ENCODE data around the gene IGFBP3. TPM values are rescaled to one million over a fixed set of nuclear protein-coding genes. Genes with fewer than 3 reads are reported as not detected.

Gene IGFBP3
- total RNA-seq, 1 experiment from 2014 or later: 237 TPM

GRCh38 chr7:45967591-45968157 is 46.6 kb upstream of the IGFBP3 start:
- POLR2A ChIA-PET (ENCODE audit: unreplicated experiment): interaction anchor here (0.6 kb wide), 1 partner anchor 10 kb away, joined by 3 read pairs; no protein-coding TSS in a partner anchor
- no peak overlapping the region for H3K27ac ChIP-seq

DNA sequence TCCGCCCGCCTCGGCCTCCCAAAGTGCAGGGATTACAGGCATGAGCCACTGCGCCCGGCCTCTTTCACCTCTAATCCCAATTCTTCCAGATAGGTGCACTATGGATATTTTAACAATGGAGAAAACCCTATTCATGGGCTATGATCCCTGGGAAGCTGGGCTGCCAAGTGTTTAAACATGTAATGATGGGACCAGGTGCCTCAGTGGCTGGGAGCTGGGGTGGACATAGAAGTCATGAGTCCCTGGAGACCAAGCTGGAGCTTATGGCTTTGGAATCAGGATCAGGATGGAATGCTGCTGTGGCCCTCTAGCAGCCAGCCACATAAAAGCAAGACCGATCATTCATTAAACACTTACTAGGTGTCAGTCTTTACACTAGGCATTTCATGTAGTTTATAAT is 41.8 kb upstream of the IGFBP3 start:
- intact Hi-C loops (cut with micrococcal nuclease; ENCODE audit: unreplicated experiment): no loop called here
- Histone ChIP-seq H4K20me1 (ENCODE audit: insufficient read depth) (no peaks in the 10 kb centered on the region), H3K9me3 (ENCODE audit: insufficient read depth, low read depth) (no peaks in the 10 kb centered on the region), H3K36me3 (ENCODE audit: low read depth) (no peaks in the 10 kb centered on the region), H3K27ac (no peak overlapping the region), H2AFZ (no peak overlapping the region), H3K9me2 (ENCODE audit: insufficient read depth) (no peaks in the 10 kb centered on the region), H3K27me3 (ENCODE audit: insufficient read depth, low read depth) (no peaks in the 10 kb centered on the region), H3K4me1 (replicated peaks; ENCODE audit: insufficient read depth) (no peaks in the 10 kb centered on the region), H3K4me3 (no peak overlapping the region), H3F3A (ENCODE audit: insufficient read depth, low read depth) (no peaks in the 10 kb centered on the region; the same call in 1 of the 2 replicates), H3K79me2 (ENCODE audit: low read depth) (no peaks in the 10 kb centered on the region), H3K4me2 (no peak overlapping the region)
- CTCF ChIA-PET: no interaction called here
- POLR2A ChIA-PET (ENCODE audit: unreplicated experiment): interaction anchor here (1.0 kb wide), 1 partner anchor 606 kb away, joined by 6 read pairs; no protein-coding TSS in a partner anchor
- BruUV-seq (replicated peaks): no TSS peak
- no peak for TF ChIP-seq EZH2 (IDR thresholded peaks at IDR 0.05; ENCODE audit: low read depth)
- no peak for TF ChIP-seq CTCF (conservative IDR thresholded peaks at IDR 0.05)
- no peak for DNase-seq

More at GRCh38 chr7:45967591-45968157, 46.6 kb upstream of the IGFBP3 start:
- Histone ChIP-seq H3K9me2 (ENCODE audit: insufficient read depth) (no peaks in the 10 kb centered on the region), H3K36me3 (ENCODE audit: low read depth) (no peaks in the 10 kb centered on the region), H3K4me1 (replicated peaks; ENCODE audit: insufficient read depth) (no peaks in the 10 kb centered on the region), H3K4me2 (no peak overlapping the region), H3F3A (ENCODE audit: insufficient read depth, low read depth) (no peaks in the 10 kb centered on the region; the same call in 1 of the 2 replicates), H3K79me2 (ENCODE audit: low read depth) (no peaks in the 10 kb centered on the region), H3K27me3 (ENCODE audit: insufficient read depth, low read depth) (no peaks in the 10 kb centered on the region), H4K20me1 (ENCODE audit: insufficient read depth) (no peaks in the 10 kb centered on the region), H2AFZ (no peak overlapping the region), H3K4me3 (no peak overlapping the region), H3K9me3 (ENCODE audit: insufficient read depth, low read depth) (no peaks in the 10 kb centered on the region)
- CTCF ChIA-PET: no interaction called here
- no TSS peak for BruUV-seq (replicated peaks)
- DNase-seq: no peak
- TF ChIP-seq CTCF (conservative IDR thresholded peaks at IDR 0.05) (no peak), EZH2 (IDR thresholded peaks at IDR 0.05; ENCODE audit: low read depth) (no peak)
- intact Hi-C loops (cut with micrococcal nuclease; ENCODE audit: unreplicated experiment): no loop called here

DNA sequence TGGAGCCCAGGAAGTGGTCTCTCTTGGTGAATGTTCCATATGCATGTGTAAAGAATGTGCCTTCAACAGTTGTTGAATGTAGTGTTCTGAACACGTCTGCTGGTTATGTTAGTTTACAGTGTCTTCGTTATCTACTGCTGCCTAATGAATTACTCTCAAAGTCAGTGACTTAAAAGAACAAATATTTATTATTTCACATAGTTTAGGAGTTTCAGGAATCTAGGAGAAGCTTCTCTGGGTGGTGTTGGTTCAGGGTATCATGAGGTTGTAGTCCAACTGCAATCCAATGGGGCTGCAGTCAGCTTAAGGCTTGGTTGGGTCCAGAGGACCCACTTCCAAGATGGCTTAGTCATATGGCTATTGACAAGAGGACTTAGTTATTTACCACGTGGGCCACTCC is 36.6 kb upstream of the IGFBP3 start:
- TF ChIP-seq CTCF (conservative IDR thresholded peaks at IDR 0.05) (no peak), EZH2 (IDR thresholded peaks at IDR 0.05; ENCODE audit: low read depth) (no peak)
- ChIA-PET CTCF (interaction anchor here (1.0 kb wide), 1 partner anchor 18 kb away, joined by 6 read pairs; no protein-coding TSS in a partner anchor), POLR2A (ENCODE audit: unreplicated experiment) (no interaction called here)
- Histone ChIP-seq H3K4me2 (no peak overlapping the region), H3K4me1 (replicated peaks; ENCODE audit: insufficient read depth) (no peaks in the 10 kb centered on the region), H2AFZ (no peak overlapping the region), H3K4me3 (no peak overlapping the region), H3K79me2 (ENCODE audit: low read depth) (no peaks in the 10 kb centered on the region), H3K27me3 (ENCODE audit: insufficient read depth, low read depth) (no peaks in the 10 kb centered on the region), H3K9me2 (ENCODE audit: insufficient read depth) (no peaks in the 10 kb centered on the region), H3K36me3 (ENCODE audit: low read depth) (no peaks in the 10 kb centered on the region), H3K9me3 (ENCODE audit: insufficient read depth, low read depth) (peaks cover 11% of the 10 kb centered on the region; the same call in 1 of the 2 replicates), H3K27ac (no peak overlapping the region), H3F3A (ENCODE audit: insufficient read depth, low read depth) (no peaks in the 10 kb centered on the region), H4K20me1 (ENCODE audit: insufficient read depth) (no peaks in the 10 kb centered on the region)
- intact Hi-C loops (cut with micrococcal nuclease; ENCODE audit: unreplicated experiment): no loop called here
- no peak for DNase-seq
- no TSS peak for BruUV-seq (replicated peaks)
